ENCODE results near the gene MS4A8. TPM values are rescaled to one million over a fixed set of nuclear protein-coding genes. Genes with fewer than 3 reads are reported as not detected.

Gene MS4A8
- total and polyA plus RNA-seq, 2 of the 4 experiments (the other 2 are of a cell fraction), result not detected

GRCh38 chr11:60706931-60707330 is 7.5 kb downstream of the MS4A8 start:
- DNase-seq, result no peak
- Histone ChIP-seq H3K9ac (ENCODE audit: low read depth, low read length) (no peak overlapping the region), H4K5ac (ENCODE audit: low read depth, low read length) (no peak overlapping the region), H3K36me3 (ENCODE audit: control insufficient read depth, insufficient read depth, low read length) (no peaks in the 10 kb centered on the region), H3K18ac (ENCODE audit: low read depth, low read length) (no peak overlapping the region), H2BK5ac (ENCODE audit: low read depth, low read length, poor library complexity, severe bottlenecking) (no peak overlapping the region), H3K23ac (ENCODE audit: low read depth, low read length) (no peak overlapping the region), H2BK20ac (ENCODE audit: low read depth, low read length) (no peak overlapping the region), H2BK15ac (ENCODE audit: low read depth, low read length) (no peak overlapping the region), H3K56ac (ENCODE audit: extremely low read depth, insufficient read depth, low read length) (no peak overlapping the region), H2AK9ac (replicated peaks; ENCODE audit: low read depth, low read length, poor library complexity) (no peak overlapping the region), H3K9me1 (ENCODE audit: insufficient read depth, low read length) (no peaks in the 10 kb centered on the region), H3K9me3 (ENCODE audit: control insufficient read depth, insufficient read depth, low read length) (no peaks in the 10 kb centered on the region), H2BK120ac (ENCODE audit: low read depth, low read length) (no peak overlapping the region), H4K91ac (ENCODE audit: insufficient read depth, low read depth, low read length) (no peak overlapping the region), H2AFZ (replicated peaks; ENCODE audit: low read length, poor library complexity) (no peak overlapping the region), H2AK5ac (ENCODE audit: low read depth, low read length) (no peak overlapping the region), H3K4me3 (ENCODE audit: insufficient read depth, low read depth, low read length) (no peak overlapping the region), H3K27me3 (ENCODE audit: control insufficient read depth, insufficient read depth, low read length) (no peaks in the 10 kb centered on the region), H3K79me1 (ENCODE audit: low read depth in 1 of 2, low read length in 2 of 2) (no peaks in the 10 kb centered on the region), H3K4ac (ENCODE audit: low read depth, low read length) (no peak overlapping the region), H3K27ac (ENCODE audit: insufficient read depth, low read length) (no peak overlapping the region), H3K14ac (replicated peaks; ENCODE audit: low read depth, low read length) (no peak overlapping the region), H4K20me1 (ENCODE audit: insufficient read depth, low read length) (no peaks in the 10 kb centered on the region), H3K4me2 (ENCODE audit: low read depth, low read length) (no peak overlapping the region), H4K8ac (ENCODE audit: low read depth in 2 of 2, low read length in 2 of 2) (no peak overlapping the region), H3K4me1 (ENCODE audit: control insufficient read depth, insufficient read depth, low read length) (no peaks in the 10 kb centered on the region)
- POLR2A ChIA-PET (ENCODE audit: unreplicated experiment), result no interaction called here
- dilution Hi-C loops (cut with HindIII; ENCODE audit: low sequenced_read_pairs, unreplicated experiment) (no loop called here), in situ Hi-C loops (cut with MboI; ENCODE audit: low sequenced_read_pairs) (no loop called here), intact Hi-C loops (cut with micrococcal nuclease) (no loop called here)
- CTCF ChIA-PET, result no interaction called here
- BruUV-seq (replicated peaks), result no TSS peak
- no CpG with 5 or more reads among the region's 5 CpGs for WGBS, 2 experiments (ENCODE audit: extremely low coverage in 2 of 2, insufficient read length in 1 of 2)
- no peak for ATAC-seq (ENCODE audit: low read depth)
- no peak for TF ChIP-seq USF2 (IDR thresholded peaks at IDR 0.05; ENCODE audit: low read depth, low read length)
- no peak for TF ChIP-seq POLR2A (IDR thresholded peaks at IDR 0.05; ENCODE audit: low read depth, low read length)

Data from IMR-90 (cell line).